Iris pigment epithelial cell (primary cell): ENCODE measurements around the gene SERPIND1.

ENCODE experiments used
- DNase-seq: peaks from one replicate; pipeline ENCODE4 v3.0.0-alpha.2; 2011; ENCODE audit warnings: low read depth

Gene SERPIND1

DNA sequence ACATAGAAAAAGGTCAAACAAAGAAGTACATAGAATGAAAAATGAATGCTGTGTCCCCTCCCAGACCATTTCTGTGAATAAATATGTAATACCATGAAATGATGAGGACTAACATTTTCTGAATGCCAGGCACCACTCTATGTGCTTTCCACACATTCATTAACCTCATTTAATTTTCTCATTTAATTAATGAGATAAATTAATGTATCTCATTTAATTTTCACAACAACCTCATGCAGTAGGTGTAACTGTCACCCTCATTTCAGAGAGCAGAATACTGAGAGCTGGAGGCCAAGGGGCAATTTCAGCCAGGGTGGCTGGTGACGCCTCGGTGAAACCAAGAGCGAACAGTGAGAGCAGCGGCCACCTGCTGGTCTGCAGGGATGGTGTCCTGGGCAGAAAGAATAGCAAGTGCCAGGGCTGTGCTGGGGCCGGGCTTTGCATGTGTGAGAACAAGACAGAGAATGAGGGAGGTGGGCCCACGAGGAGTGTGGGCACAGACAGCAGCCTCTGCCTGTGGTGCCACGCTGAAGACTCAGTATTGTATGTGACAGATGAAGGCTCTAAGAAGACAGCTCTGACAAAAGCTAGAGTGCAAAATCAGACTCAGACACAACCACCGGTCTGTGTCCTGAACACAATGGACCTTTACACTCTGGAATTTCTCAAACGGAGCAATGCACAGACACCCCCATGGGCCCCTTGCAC, 1.8 kb upstream of the SERPIND1 start:
- DNase-seq, result no peak

DNA sequence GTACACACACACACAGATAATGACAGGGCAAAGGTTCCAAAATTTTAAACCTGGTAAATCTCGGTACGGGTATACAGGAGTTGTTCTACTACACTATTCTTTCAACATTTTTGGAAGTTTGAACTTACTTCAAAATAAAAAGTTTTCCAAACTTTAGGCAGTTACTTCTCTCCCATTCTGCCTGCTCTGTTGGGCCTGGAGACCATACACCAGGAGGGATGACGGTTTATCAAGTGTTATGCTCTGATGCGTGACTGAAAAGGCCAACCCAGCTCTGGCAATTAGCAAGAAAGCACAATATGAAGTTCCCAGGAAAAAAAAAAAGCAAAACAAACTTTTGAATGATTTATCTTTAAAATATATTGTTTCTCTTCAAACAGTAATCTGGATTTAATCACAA, 969 bp downstream of the SERPIND1 start:
- no peak for DNase-seq

DNA sequence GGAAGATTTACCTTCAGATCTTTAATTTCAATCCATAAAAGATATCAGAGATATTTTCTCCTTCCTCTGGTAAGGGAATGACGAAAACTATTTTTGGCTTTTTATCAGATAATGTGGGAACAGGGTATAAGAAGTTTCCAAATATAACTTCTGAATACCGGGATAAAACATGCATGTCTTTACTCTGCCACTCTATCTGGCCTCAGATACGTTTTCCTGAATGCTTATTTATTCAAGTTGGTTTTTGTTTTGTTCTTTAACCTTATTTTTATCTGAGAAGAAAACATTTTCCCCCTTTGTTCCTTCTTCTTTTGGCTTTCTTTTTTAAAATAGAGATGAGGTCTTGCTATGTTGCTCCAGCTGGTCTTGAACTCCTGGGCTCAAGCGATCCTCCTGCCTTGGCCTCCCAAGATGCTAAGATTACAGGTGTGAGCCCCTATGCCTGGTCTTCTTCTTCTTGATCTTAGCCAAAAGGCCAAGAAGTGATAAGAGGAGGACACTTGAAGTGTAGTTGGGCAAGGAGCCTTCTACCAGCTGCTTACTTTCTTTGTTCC, 1.5 kb downstream of the SERPIND1 start:
- DNase-seq, result no peak

DNA sequence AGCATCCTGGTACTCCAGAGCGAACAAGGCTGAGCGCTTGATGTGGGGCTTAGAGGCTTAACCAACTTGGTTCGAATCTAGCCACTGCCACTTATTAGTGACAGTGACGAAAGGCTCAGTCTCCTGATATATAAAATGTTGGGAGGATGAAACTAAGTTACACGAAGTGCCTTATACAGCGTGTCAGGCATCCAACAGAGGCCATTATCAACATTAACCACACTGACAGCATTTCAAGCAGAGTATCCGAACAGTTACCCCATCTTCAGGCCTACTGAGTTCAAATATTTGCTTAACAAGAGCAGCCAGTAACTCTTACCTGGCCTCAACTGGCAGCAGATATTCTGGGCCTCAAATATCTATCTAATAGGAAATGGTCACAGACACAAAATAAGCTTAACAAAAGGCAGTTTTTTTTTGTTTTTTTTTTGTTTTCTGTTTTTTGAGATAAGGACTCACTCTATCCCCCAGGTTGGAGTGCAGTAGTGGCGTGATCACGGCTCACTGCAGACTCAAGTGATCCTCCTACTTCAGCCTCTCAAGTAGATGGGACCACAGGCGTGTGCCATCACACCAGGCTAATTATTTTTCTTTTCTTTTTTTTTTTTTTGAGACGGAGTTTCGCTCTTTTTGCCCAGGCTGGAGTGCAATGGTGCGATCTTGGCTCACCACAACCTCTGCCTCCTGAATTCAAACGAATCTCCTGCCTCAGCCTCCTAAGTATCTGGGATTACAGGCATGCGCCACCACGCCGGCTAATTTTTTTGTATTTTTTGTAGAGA, 2.9 kb downstream of the SERPIND1 start:
- no peak for DNase-seq

DNA sequence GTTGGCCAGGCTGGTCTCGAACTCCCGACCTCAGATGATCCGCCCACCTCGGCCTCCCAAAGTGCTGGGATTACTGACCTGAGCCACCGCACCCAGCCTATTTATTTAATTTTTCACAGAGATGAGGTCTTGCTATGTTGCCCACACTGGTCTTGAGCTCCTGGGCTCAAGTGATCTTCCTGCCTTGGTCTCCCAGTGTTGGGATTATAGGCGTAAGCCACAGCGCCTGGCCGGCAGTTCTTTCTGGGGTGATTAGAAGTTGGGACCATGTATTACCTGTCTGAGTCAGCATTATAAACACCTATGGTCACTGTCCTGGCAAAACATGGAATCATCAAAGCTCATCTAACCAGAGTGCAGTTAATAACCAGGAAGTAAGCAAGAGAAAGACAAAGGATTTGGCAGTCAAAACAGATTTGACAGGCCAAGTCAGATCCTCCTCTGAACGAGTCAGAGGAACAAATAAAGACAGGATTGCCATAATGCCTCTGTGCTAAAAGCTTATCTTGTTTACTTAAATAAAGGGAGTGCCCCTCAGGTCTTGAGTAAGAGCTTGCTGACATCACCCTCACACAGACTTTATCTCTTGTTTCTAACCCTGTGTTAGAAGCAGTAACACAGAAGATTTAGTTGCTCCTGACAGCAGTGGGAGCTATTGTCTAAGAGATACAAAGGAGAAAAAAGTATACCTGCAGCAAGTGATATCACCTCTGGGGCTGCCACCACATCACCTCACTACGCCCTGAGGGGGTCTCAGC, 3.7 kb downstream of the SERPIND1 start:
- peak; percentile 95 for DNase-seq

DNA sequence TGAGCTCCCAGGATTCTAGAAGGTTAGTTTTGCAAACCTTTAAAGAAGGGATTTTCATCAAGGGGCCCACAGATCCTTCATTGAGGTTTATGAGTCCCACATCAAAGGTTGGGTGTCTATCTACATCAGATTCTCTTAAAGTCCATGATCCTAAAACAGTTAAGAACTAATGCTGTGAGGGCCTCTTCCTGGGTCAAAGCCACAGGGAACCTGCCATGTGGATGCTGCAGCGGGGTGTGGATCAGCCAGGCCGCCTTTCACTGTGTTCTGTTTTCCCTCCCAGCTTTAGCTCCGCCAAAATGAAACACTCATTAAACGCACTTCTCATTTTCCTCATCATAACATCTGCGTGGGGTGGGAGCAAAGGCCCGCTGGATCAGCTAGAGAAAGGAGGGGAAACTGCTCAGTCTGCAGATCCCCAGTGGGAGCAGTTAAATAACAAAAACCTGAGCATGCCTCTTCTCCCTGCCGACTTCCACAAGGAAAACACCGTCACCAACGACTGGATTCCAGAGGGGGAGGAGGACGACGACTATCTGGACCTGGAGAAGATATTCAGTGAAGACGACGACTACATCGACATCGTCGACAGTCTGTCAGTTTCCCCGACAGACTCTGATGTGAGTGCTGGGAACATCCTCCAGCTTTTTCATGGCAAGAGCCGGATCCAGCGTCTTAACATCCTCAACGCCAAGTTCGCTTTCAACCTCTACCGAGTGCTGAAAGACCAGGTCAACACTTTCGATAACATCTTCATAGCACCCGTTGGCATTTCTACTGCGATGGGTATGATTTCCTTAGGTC, 5.3 kb downstream of the SERPIND1 start:
- DNase-seq, result no peak

DNA sequence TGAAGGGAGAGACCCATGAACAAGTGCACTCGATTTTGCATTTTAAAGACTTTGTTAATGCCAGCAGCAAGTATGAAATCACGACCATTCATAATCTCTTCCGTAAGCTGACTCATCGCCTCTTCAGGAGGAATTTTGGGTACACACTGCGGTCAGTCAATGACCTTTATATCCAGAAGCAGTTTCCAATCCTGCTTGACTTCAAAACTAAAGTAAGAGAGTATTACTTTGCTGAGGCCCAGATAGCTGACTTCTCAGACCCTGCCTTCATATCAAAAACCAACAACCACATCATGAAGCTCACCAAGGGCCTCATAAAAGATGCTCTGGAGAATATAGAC, 5.9 kb downstream of the SERPIND1 start:
- peak; percentile 90 for DNase-seq

DNA sequence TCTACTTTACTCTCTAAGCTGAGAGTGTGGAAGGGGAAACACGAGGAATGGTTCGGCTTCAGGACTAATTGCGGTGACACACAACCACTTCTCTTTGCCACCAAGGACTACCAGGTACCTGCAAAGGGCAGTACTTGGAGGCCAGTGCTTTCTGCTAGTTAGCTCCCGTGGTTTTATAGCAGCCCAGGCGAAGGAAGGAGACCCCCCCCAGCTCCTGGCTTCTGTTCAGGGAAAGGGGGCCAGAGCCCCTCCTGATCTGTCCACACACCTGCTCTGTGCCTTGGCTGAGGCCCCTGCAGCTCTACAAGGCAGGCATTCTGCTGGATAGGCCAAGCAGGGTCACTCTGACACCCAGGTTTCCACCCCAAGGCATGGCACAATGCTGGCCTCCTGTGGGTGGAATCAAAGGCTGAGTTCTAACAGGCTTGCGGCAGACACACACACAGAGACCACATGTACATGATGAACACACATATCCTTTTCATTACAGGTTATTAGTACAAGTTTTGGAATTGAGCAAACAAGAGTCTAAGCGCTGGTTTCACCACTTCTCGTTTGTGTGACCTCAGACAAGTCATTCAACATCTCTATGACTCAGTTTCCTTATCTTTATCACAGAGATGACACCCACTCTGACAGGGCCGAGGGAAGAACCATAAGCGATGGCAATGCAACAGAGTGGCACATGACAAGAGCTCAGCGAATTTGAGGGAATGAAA, 7.5 kb downstream of the SERPIND1 start:
- peak; percentile 47 for DNase-seq

DNA sequence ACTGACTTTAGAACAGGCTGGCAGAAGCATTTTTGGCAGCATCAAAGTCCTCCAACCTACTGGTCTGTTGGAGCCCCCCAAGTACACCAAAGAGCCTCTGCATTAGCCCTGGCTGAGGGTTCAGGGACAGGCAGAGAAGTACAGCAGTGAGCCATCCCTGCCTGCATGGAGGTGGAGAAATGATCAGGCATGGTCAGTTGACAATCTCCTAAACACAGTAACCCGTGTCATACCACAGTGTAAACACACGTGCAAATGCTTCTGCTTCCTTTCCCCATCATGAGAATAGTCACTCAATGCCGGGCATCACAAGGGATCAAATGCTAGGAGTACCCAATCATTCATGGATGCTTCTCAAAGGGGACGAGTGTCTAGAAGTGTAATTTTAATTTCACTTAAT, 8.2 kb downstream of the SERPIND1 start:
- DNase-seq, result no peak

DNA sequence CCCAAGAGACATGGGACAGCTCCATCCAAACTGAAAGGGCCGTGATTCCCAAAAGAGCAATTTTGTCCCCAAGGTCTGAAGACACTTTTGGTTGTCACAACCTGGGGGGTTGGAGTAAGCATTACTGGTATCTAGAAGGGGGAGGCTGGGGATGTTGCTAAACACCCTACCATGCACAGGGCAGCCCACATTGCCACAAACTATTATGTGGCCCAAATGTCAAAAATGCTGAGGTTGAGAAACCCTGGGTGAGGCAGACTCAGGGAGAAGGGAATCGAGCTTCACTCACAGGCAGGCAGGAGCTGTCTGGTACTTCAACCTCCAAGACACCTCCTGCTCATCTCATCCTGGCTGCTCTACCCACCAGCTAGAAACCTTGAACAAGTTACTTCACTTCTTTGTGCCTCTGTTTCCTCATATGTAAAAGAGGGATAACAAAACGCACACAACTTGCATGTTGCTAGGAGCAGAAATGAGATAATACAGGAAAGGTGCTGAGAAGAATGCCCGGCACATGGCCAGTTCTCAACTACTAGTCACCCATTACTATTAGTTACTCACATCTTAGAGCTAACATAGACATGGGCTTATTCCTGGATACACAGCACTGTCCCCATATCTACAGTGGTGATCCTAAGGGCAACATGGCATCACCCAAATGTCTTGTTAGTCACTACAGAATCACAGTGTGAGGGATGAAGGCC, 8.8 kb downstream of the SERPIND1 start:
- DNase-seq, result no peak

DNA sequence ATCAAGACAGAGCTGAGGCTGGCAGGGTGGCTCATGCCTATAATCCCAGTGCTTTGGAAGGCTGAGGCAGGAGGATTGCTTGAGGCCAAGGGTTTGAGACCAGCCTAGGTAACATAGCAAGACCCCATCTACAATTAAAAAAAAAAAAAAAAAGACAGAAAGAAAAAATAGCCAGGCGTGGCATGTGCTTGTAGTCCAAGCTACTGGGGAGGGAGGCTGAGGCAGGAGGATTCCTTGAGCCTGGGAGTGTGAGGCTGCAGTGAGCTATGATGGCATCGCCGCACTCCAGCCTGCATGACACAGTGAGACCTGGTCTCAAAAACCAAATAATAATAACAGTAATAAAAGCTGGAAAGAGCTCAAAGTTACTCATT, 9.4 kb downstream of the SERPIND1 start:
- DNase-seq, result no peak

DNA sequence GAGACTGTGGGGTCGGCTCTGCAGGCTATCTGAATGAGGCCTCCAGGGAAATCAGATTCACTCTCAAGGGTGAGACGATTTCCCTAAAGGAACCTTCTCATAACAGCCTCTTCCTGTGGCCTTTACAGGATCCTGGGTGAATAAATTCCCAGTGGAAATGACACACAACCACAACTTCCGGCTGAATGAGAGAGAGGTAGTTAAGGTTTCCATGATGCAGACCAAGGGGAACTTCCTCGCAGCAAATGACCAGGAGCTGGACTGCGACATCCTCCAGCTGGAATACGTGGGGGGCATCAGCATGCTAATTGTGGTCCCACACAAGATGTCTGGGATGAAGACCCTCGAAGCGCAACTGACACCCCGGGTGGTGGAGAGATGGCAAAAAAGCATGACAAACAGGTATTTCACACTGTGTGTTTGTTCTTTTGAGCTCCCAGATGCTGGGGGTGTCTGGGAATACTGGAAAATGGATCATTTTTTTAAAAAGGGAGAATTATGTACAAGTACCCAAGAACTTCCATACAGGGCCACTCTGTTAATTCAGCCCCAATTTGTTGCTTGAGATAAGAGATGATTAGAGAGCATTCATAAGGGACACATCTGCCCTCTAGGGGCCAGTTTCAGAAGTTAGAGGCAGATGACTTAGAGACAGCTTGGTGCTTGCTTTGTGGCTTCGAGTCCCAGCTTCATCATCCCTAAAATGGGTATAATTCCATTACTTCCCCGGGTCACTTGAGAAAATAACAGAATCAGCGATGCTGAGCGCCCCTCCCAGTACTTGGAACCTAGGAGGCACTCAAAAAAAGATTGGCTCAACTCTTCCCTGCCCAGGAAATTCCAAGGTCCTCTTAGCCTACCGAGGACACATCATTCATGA, 10.2 kb downstream of the SERPIND1 start:
- DNase-seq, result peak; percentile 75

DNA sequence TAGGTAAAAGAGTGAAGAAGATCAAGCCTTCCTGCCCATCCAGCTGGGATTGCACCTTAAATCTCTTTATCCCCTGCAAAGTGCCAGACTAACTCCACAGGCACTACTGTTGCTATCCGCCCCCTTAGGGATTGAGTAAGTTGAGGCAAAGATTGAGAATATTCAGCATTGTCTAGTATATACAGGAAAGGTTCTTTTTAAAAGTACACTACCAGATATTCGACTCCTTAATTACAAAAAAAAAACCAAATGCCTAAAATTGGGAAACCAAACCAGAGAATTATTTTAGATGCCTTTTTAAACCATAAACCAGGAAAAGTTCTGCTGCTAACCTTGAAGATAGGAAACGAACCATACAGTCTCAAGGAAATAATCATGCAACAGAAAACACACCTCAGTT, 11.5 kb downstream of the SERPIND1 start:
- DNase-seq, result no peak

DNA sequence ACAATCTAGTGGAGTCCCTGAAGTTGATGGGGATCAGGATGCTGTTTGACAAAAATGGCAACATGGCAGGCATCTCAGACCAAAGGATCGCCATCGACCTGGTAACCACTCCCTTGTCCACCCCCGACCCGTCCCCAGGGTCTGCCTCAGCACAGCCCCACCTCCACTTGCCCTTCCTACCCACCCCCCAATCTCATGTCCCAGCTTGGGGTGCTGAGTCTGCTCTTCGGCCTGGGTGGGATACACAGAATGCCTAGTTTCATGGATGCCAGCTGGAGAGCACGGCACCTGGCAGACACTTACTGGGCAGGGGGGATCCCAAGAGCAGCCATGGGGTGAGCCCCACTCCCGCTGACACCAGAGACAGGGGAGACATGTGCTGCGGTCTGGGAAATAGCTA, 12.1 kb downstream of the SERPIND1 start:
- DNase-seq, result no peak

DNA sequence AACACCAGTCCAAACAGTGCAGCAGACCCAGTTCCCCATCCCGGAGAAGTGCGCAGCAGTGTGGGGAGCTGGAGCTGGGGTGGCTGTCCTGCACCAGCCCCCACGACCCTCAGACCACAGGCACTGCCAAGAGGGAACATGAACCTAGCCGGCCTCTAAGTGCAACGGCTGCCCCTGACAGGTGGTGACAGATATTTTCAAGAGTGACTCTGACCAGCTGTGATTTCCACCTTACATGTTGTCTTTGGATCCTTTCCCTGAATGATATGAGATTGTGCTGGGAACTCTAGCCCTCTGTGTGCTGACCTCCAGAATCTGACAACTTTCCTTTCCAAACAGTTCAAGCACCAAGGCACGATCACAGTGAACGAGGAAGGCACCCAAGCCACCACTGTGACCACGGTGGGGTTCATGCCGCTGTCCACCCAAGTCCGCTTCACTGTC, 12.6 kb downstream of the SERPIND1 start:
- no peak for DNase-seq

DNA sequence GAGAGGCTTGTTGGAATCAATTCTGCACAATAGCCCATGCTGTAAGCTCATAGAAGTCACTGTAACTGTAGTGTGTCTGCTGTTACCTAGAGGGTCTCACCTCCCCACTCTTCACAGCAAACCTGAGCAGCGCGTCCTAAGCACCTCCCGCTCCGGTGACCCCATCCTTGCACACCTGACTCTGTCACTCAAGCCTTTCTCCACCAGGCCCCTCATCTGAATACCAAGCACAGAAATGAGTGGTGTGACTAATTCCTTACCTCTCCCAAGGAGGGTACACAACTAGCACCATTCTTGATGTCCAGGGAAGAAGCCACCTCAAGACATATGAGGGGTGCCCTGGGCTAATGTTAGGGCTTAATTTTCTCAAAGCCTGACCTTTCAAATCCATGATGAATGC, 13.3 kb downstream of the SERPIND1 start:
- no peak for DNase-seq

DNA sequence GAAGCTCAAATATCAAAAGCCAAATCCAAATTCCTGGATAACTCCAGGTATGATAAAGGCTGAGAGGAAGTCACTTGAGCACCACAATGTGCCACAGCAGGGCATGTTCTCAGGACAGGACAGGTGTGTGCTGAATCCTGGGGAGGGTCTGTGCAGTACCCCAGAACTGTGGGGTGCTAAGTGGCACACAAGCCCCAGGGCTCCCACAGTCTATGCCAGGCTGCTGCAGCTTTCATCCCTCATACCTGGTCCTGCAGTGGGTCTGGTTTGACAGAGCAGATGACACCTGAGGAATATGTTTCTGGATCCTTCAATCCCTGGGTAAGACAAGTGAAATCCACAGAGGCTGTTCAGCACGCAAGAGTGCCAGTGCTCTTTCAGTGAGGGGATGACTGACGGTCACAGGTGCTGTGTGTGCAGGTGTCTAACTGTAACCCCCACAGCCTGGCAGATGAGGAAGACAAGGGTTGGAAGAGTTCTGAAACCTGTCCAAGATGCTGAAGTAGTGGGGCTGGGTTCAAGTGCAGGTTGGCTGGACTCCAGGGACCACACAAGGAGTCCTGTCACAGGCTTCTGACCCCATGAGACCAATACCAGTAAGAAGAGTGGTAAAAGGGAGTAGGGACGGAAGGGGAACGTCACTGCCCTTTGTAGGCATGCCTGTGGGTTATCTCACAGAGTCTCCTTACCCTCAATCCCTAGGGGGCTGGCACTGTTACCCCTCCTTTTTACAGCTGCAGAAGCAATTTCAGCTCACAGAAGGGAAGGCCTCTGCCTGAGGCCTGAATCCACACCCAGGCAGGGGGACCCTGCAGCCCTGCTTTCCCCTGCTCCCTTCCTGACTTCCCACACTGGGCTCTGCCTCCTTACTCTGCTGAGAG, 14.1 kb downstream of the SERPIND1 start:
- no peak for DNase-seq

DNA sequence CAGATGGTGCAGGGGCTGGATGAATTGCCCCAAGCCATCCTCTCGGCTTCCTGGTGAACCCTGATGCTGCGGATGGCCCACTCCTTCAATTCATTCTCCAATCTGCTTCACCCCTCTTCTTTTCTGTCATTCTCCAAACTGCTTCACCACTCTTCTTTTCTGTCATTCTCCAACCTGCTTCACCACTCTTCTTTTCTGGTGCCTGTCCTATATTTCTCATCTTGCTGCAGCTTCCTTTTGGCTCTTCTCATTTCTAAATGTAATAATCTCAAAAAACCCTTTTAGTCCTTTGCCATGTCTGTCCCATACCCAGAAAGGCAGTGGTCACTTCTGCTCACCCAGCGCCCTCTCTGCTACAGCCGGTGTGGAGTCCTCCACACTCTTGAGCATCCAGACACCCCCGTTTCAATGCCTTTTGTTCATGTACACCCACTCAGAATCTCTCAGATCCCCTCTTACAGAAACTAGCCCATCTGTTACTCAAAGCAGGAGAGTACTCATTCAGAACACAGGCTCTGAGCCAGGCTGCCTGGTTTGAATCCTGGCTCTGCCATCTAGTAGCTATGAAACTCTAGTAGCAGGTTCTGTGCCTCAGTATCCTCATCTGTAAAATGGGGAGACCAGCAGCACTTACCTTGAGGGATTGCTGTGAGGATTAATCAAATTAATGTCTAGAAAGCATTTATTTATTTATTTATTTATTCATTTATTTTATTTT, 14.9 kb downstream of the SERPIND1 start:
- no peak for DNase-seq
